GM13977 (cell line): Measurements from ENCODE around the gene ASPM.

ENCODE experiments used
- DNase-seq: peaks from one replicate; pipeline ENCODE4 v3.0.0; 2012; ENCODE audit warnings: low spot score
- in situ Hi-C: fragments of 300-500 bp; cut with MboI; formaldehyde crosslinking; loops from one replicate; pipeline ENCODE4 v1.12.0; 2022; ENCODE audit warnings: low sequenced_read_pairs, low pct_unique_long_range_greater_than_20kb, mixed read lengths, inconsistent platforms; ENCODE audit not compliant: unreplicated experiment
- TF ChIP-seq, protein P1 (sequence below): IDR thresholded peaks from 2 replicates; pipeline ENCODE4 v1.5.1; 2012; ENCODE audit warnings: mild to moderate bottlenecking, control low read depth; ENCODE audit not compliant: insufficient read depth; ENCODE audit errors: extremely low read depth, missing control alignments

Gene ASPM

DNA sequence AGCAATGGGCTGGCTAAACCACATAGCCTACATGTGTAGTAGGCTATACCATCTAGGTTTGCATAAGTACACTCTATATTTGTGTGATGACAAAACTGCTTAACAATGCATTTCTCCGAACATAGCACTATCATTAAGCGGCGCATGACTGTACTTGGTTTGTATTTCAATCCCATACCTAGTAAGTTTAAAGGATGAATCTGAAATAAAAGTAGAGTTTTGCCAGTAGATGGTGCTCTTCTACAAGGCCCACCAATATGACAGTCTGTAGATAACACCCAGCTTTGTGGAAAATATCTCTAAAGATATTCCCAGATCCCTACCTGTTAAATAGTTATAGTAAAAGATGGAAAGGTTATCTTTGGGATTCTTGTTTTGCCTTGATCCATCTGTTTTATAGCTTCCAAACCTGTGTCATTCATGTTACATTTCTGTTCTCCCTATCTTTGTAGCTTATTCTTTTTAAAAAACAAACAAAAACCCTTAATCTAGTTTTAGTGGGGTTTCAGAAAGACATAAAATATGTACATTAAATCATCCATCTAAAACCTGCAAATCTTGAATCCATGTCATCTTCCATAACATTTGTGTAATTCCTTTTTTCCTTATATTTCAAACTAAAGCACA lies 33.9 kb upstream of the ASPM start:
- in situ Hi-C loops = loop anchor here (25.0 kb wide), 1 partner anchor 157 kb away; no protein-coding TSS in a partner anchor
- no peak for DNase-seq
- TF ChIP-seq, protein P1, sequence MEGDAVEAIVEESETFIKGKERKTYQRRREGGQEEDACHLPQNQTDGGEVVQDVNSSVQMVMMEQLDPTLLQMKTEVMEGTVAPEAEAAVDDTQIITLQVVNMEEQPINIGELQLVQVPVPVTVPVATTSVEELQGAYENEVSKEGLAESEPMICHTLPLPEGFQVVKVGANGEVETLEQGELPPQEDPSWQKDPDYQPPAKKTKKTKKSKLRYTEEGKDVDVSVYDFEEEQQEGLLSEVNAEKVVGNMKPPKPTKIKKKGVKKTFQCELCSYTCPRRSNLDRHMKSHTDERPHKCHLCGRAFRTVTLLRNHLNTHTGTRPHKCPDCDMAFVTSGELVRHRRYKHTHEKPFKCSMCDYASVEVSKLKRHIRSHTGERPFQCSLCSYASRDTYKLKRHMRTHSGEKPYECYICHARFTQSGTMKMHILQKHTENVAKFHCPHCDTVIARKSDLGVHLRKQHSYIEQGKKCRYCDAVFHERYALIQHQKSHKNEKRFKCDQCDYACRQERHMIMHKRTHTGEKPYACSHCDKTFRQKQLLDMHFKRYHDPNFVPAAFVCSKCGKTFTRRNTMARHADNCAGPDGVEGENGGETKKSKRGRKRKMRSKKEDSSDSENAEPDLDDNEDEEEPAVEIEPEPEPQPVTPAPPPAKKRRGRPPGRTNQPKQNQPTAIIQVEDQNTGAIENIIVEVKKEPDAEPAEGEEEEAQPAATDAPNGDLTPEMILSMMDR = peak; percentile 59

DNA sequence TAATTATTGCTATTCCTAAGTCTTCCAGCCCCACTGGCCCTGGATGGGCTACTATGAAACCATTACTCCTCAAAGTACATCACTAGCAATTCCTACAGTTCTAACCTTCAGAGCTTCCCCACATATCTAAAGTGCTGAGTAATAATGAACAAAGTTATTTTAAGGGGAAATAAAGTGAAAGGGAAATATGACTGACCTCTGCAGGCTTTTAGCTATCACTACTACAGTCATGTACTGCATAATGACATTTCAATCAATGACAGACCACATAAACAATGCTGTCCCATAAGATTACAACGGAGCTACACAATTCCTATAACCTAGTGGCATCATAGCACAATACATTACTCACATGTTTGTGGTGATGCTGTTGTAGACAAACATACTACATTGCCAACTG lies 32.5 kb upstream of the ASPM start:
- TF ChIP-seq, protein P1 = peak; percentile 21
- DNase-seq = no peak
- in situ Hi-C loops = loop anchor here (25.0 kb wide), 1 partner anchor 158 kb away; no protein-coding TSS in a partner anchor

DNA sequence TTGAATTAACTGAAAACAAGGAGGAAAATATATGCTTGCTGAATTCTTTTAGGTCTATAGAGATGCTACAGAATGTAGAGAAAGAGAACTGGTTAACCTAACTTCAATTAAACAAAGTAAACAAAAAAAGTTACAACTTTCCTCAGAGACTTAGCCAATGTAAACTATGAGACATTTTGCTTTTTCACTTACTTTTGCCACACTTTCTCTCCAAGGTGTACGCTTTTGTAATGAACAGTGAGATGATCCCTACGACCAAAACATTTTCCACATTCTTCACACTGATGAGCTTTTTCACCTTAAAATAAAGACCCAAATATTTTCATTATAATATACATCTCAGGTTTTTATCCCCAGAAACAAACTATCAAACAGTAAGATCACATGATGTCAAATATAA lies 28.3 kb upstream of the ASPM start:
- TF ChIP-seq, protein P1 = no peak
- no peak for DNase-seq
- in situ Hi-C loops = loop anchor here (25.0 kb wide), 1 partner anchor 162 kb away; no protein-coding TSS in a partner anchor

- in situ Hi-C loops = no loop called here
- DNase-seq = no peak
- TF ChIP-seq, protein P1 = no peak
Measured at GRCh38 chr1:197173571-197174507, 27.4 kb upstream of the ASPM start.

- in situ Hi-C loops = no loop called here
- TF ChIP-seq, protein P1 = no peak
- DNase-seq = no peak
Measured at GRCh38 chr1:197171531-197171930, 25.1 kb upstream of the ASPM start.

DNA sequence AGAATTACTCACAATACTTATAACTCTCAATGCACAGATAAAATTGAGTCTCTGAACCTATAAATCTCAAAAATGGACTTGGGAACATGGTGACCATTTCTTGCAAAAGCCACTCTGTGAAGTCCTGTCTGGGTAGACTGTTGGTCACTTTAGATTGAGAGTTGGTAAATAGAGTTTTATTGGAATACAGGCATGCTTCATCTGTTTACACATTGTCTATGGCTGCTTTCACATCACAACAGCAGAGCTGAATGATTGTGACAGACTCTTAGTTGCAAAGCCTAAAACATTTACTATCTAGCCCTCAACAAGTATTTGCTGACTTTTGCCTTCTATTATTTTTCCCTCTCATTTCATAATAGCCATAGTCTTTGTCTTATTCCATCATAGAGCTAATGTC lies 24.1 kb upstream of the ASPM start:
- TF ChIP-seq, protein P1 = no peak
- DNase-seq = no peak
- in situ Hi-C loops = no loop called here
